Heart left ventricle (tissue), 16 donors: ENCODE measurements around the gene RNF135. TPM values are rescaled to one million over a fixed set of nuclear protein-coding genes. Genes with fewer than 3 reads are reported as not detected.
A peak's percentile ranks its signal among the peaks of the same experiment; 100 is the strongest.

Experiments
- ATAC-seq, 4 donors: fragments of 200-7000 bp; cut with Tn5 transposase; one replicate each; pipeline ENCODE4 v1.9.1; 2020 to 2022; ENCODE audit warnings: moderate library complexity in 4 of 4, mild to moderate bottlenecking in 3 of 4, moderate number of reproducible peaks in 1 of 4
- DNase-seq, 5 donors: peaks; one replicate each; pipeline ENCODE4 v3.0.0-alpha.2; 2020
- H3K27ac ChIP-seq, 12 donors: fragments of 200-600 bp; sonication (generic) in 4 of 12; one replicate each; pipeline versions ENCODE4 v1.5.0 to v1.8.0; 2016 to 2022; ENCODE audit warnings: mild to moderate bottlenecking in 2 of 12
- H3K27me3 ChIP-seq, 9 donors: fragments of 200-600 bp; sonication (generic) in 2 of 9; one replicate each; pipeline versions ENCODE4 v1.5.1 to v1.8.0; 2016 to 2022; ENCODE audit warnings: mild to moderate bottlenecking in 3 of 9
- H3K36me3 ChIP-seq, 9 donors: fragments of 200-600 bp; sonication (generic) in 2 of 9; one replicate each; pipeline versions ENCODE4 v1.5.0 to v1.8.0; 2018 to 2022; ENCODE audit warnings: mild to moderate bottlenecking in 2 of 9
- H3K4me1 ChIP-seq, 12 donors: fragments of 200-600 bp; sonication (generic) in 4 of 12; one replicate each; pipeline versions ENCODE4 v1.5.0 to v1.8.0; 2016 to 2022; ENCODE audit warnings: mild to moderate bottlenecking in 3 of 12
- H3K4me3 ChIP-seq, 12 donors: fragments of 200-600 bp; sonication (generic) in 4 of 12; one replicate each; pipeline versions ENCODE4 v1.5.0 to v1.8.0; 2017 to 2022; ENCODE audit warnings: mild to moderate bottlenecking in 9 of 12, moderate library complexity in 4 of 12
- H3K9me3 ChIP-seq, 12 donors: fragments of 200-600 bp; sonication (generic) in 4 of 12; one replicate each; pipeline versions ENCODE4 v1.5.0 to v1.8.0; 2016 to 2022; ENCODE audit warnings: mild to moderate bottlenecking in 1 of 12
- CTCF ChIP-seq, 12 donors: fragments of 200-600 bp; sonication (generic) in 4 of 12; IDR thresholded peaks; one replicate each; pipeline versions ENCODE4 v1.5.0 to v1.8.0; 2018 to 2022; ENCODE audit warnings: antibody characterized with exemption in 12 of 12, mild to moderate bottlenecking in 5 of 12
- POLR2A ChIP-seq, 2 donors: fragments of 450-650 bp; IDR thresholded peaks; one replicate each; pipeline ENCODE4 v1.6.1; 2017; ENCODE audit warnings: antibody characterized with exemption in 2 of 2, mild to moderate bottlenecking in 2 of 2, moderate library complexity in 2 of 2
- WGBS, 4 donors: extraction: QIAGEN DNeasy Blood & Tissue Kit in 2 of 4; methylation state at CpG; one replicate each; pipeline versions ENCODE4 v1.1.5 to v1.1.7; 2013 to 2018; 5-methylcytosine and 5-hydroxymethylcytosine counted together
- intact Hi-C, 10 donors: fragments of 100-400 bp; cut with DNase I; formaldehyde crosslinking; loops; one replicate each; pipeline versions ENCODE4 v1.11.1 to v1.14.2; 2022
- long read RNA-seq, 3 donors: library from polyadenylated mRNA; unstranded; transcript quantifications; one replicate each; pipeline ENCODE4 v2.0.0, GENCODE V29; 2020 to 2021
- polyA plus RNA-seq, 2 donors: library from polyadenylated mRNA; stranded (reverse); fragments of 200-250 nt; gene quantifications; one replicate each; pipeline ENCODE4 v1.2.3, GENCODE V29; 2013
- total RNA-seq, 9 donors: library from RNA; depleted of rRNA in 2 of 9; stranded (reverse); fragments of >200 nt in 2 of 9; fragmentation: NEBNext Ultra II Directional in 3 of 9; extraction: Animal tissue kit (Norgen Biotek cat#: 25700) in 3 of 9; gene quantifications; one replicate each; pipeline versions ENCODE4 v1.1.0 to v1.2.4, GENCODE V29; 2016 to 2023
- donor health status: ischemic (EF 13 %, LVEDD 7.1; RV severe dilation, severe dysfunction).
- donor health status: healthy with polysubstance abuse.
- donor health status: DM: no; HTN: yes; CAD: no.
- donor health status: DM: no; HTN: no; CAD: no.
- donor health status: ischemic (EF 25% LVEDD 6.9; RV normal size, moderate dysfunction).
- donor health status: ischemic (EF 25% LVEDD 5.7; RV mildly dilated, moderate dysfunction).
- donor health status: healthy.
- donor health status: DM: yes; HTN: yes; CAD: no.
- donor health status: ischemic (EF 35%, LVEDD 5.7; RV mildly dilated, moderate dysfunction).
- donor health status: nonischemic (EF 11% LVEDD 7.7; RV severe dilation, severe dysfunction).
- donor health status: DM: yes; HTN: yes; CAD: no.
- donor health status: PGD.
- donor health status: ischemic (EF 29% LVEDD 5.4; RV normal size, mild dysfunction).
- donor health status: nonischemic (EF 23%, LVEDD 6.1; RV moderate dilation, normal function).

RNF135 gene, protein sequence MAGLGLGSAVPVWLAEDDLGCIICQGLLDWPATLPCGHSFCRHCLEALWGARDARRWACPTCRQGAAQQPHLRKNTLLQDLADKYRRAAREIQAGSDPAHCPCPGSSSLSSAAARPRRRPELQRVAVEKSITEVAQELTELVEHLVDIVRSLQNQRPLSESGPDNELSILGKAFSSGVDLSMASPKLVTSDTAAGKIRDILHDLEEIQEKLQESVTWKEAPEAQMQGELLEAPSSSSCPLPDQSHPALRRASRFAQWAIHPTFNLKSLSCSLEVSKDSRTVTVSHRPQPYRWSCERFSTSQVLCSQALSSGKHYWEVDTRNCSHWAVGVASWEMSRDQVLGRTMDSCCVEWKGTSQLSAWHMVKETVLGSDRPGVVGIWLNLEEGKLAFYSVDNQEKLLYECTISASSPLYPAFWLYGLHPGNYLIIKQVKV
- 10 to 100 TPM in 2 of 9 donors, 1 to 10 TPM in 7; 3.9 to 19.1 (median 5.6) TPM for total RNA-seq
- 1 to 10 TPM; 3.9 TPM for polyA plus RNA-seq
- long read RNA-seq, donor 1, partial matches to known transcripts, result 0 of 8 reads
- long read RNA-seq, donor 1, other reads (novel, unspliced or antisense), result 2 of 8 reads
- long read RNA-seq, donor 2, transcript RNF135-202 (5 exons, 2,892 nt), result major isoform, 11 of 24 reads
- long read RNA-seq, donor 2, transcript RNF135-201 (4 exons, 1,905 nt), result minor isoform, 5 of 24 reads
- long read RNA-seq, donor 2, partial matches to known transcripts, result 1 of 24 reads
- long read RNA-seq, donor 2, other reads (novel, unspliced or antisense), result 5 of 24 reads
- long read RNA-seq, donor 3, partial matches to known transcripts, result 0 of 6 reads
- long read RNA-seq, donor 3, other reads (novel, unspliced or antisense), result 0 of 6 reads

- H3K9me3 ChIP-seq, result no peaks in the 10 kb centered on the region
- intact Hi-C loops, result loop anchor here in 3 of 10 donors (1.0 to 5.0 kb wide), 3 partner anchors 64 to 65 kb away; partner anchors contain the start of gene TEFM (in 3 of the 3)
- WGBS, 4 donors, result 1 to 5% (median 2%) methylated on average over 39 to 66 of the region's 66 CpGs
- H3K4me3 ChIP-seq, result peak within 1 kb of the TSS; percentile 56 to 95 (median 76)
- H3K27me3 ChIP-seq, result no peaks in the 10 kb centered on the region
- peaks cover 0 to 13% (median 0%) of the 10 kb centered on the region in 9 donors for H3K36me3 ChIP-seq
- peaks cover 0 to 66% (median 6%) of the 10 kb centered on the region in 12 donors for H3K4me1 ChIP-seq
- ATAC-seq, result peak; percentile 87 to 98 (median 97)
- DNase-seq, result peak; percentile 89 to 91 (median 90)
- peak within 1 kb of the TSS; percentile 75 to 98 (median 91) for H3K27ac ChIP-seq
- TF ChIP-seq CTCF (IDR thresholded peaks at IDR 0.05) (peak in 7 of 12 donors; percentile 4 to 54 (median 46)), POLR2A (IDR thresholded peaks at IDR 0.05) (peak in 1 of 2 donors; percentile 80)
Observed at GRCh38 chr17:30970831-30971567, at the start of gene RNF135. Gene RNF135 (plus strand): TSS chr17:30971039. CDS start chr17:30971074, 35 bp downstream.

GRCh38 chr17:30921544-30922196 is 49.2 kb upstream of the RNF135 start, which contains the start of gene ADAP2:
Gene ADAP2 (plus strand): TSS chr17:30921945. CDS start chr17:30922015, 70 bp downstream.
- H3K4me1 ChIP-seq, result peaks cover 0 to 24% (median 6%) of the 10 kb centered on the region in 12 donors
- peaks cover 0 to 19% (median 0%) of the 10 kb centered on the region in 9 donors for H3K36me3 ChIP-seq
- intact Hi-C loops, result loop anchor here in 2 of 10 donors (5.0 kb wide), 1 partner anchor 46 kb away; no protein-coding TSS in a partner anchor
- peaks cover 0 to 41% (median 18%) of the 10 kb centered on the region in 9 donors for H3K27me3 ChIP-seq
- H3K9me3 ChIP-seq, result no peaks in the 10 kb centered on the region
- WGBS, 4 donors, result 4 to 23% (median 8%) methylated on average over 11 to 60 of the region's 60 CpGs
- H3K4me3 ChIP-seq, result peak within 1 kb of the TSS; percentile 16 to 75 (median 60)
- H3K27ac ChIP-seq, result peak within 1 kb of the TSS in 11 of 12 donors; percentile 49 to 86 (median 69)
- ATAC-seq (peak in 3 of 4 donors; percentile 80 to 90 (median 89)), DNase-seq (peak; percentile 62 to 87 (median 74))
- peak in 1 of 2 donors; percentile 40 for TF ChIP-seq POLR2A (IDR thresholded peaks at IDR 0.05)
- no peak for TF ChIP-seq CTCF (IDR thresholded peaks at IDR 0.05)

GRCh38 chr17:30922235-30923030 is 48.4 kb upstream of the RNF135 start:
- DNase-seq (peak in 4 of 5 donors; percentile 10 to 68 (median 28)), ATAC-seq (peak in 2 of 4 donors; percentile 36 to 47)
- peaks cover 0 to 24% (median 6%) of the 10 kb centered on the region in 12 donors for H3K4me1 ChIP-seq
- TF ChIP-seq POLR2A (IDR thresholded peaks at IDR 0.05) (no peak), CTCF (IDR thresholded peaks at IDR 0.05) (no peak)
- H3K27ac ChIP-seq, result peak overlapping the region in 11 of 12 donors; percentile 49 to 86 (median 69)
- peaks cover 0 to 41% (median 18%) of the 10 kb centered on the region in 9 donors for H3K27me3 ChIP-seq
- peak overlapping the region; percentile 16 to 75 (median 60) for H3K4me3 ChIP-seq
- peaks cover 0 to 23% (median 0%) of the 10 kb centered on the region in 9 donors for H3K36me3 ChIP-seq
- H3K9me3 ChIP-seq, result no peaks in the 10 kb centered on the region
- WGBS, 4 donors, result 1 to 4% (median 3%) methylated on average over 53 to 66 of the region's 66 CpGs
- intact Hi-C loops, result loop anchor here in 2 of 10 donors (5.0 kb wide), 1 partner anchor 45 kb away; no protein-coding TSS in a partner anchor
